ENCODE measurements around the gene DCN. TPM values are rescaled to one million over a fixed set of nuclear protein-coding genes. Genes with fewer than 3 reads are reported as not detected.

DCN gene
- total RNA-seq, 1 experiment from 2014 or later, result 2.0 TPM

DNA sequence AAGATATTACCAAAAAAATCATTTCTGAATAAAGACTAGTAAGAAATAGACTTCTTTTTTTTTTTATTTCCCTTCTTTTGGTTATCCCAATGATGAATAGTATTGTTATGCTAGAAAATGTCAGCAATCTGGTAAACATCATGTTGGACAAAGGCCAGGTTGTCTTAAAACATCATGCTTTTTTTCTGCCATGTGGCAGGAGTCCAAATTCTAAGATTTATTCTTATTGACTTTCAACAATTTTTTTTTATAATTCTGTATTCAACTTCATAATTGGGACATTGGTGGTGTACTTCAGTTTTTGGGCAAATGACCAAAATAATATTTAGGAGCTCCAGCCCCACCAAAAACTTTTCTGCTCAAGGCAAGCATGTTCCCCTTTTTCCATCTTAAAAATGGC is 10.5 kb downstream of the DCN start:
- ChIA-PET CTCF (no interaction called here), POLR2A (no interaction called here)
- H3K36me3 Mint-ChIP-seq, result no peaks in the 10 kb centered on the region
- DNase-seq (ENCODE audit: low spot score) (no peak), ATAC-seq (no peak)
- TF ChIP-seq RELA (CRISPR knock-in tag; IDR thresholded peaks at IDR 0.05; ENCODE audit: borderline replicate concordance) (no peak), ZNF219 (CRISPR knock-in tag; IDR thresholded peaks at IDR 0.05; ENCODE audit: borderline replicate concordance) (no peak), ZNF317 (CRISPR knock-in tag; IDR thresholded peaks at IDR 0.05; ENCODE audit: borderline replicate concordance, low read depth) (no peak), JUN (CRISPR knock-in tag; IDR thresholded peaks at IDR 0.05) (no peak)
- TF ChIP-seq, protein P1, sequence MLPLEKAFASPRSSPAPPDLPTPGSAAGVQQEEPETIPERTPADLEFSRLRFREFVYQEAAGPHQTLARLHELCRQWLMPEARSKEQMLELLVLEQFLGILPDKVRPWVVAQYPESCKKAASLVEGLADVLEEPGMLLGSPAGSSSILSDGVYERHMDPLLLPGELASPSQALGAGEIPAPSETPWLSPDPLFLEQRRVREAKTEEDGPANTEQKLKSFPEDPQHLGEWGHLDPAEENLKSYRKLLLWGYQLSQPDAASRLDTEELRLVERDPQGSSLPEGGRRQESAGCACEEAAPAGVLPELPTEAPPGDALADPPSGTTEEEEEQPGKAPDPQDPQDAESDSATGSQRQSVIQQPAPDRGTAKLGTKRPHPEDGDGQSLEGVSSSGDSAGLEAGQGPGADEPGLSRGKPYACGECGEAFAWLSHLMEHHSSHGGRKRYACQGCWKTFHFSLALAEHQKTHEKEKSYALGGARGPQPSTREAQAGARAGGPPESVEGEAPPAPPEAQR (CRISPR knock-in tag; IDR thresholded peaks at IDR 0.05), result no peak
- TF ChIP-seq, protein P2, sequence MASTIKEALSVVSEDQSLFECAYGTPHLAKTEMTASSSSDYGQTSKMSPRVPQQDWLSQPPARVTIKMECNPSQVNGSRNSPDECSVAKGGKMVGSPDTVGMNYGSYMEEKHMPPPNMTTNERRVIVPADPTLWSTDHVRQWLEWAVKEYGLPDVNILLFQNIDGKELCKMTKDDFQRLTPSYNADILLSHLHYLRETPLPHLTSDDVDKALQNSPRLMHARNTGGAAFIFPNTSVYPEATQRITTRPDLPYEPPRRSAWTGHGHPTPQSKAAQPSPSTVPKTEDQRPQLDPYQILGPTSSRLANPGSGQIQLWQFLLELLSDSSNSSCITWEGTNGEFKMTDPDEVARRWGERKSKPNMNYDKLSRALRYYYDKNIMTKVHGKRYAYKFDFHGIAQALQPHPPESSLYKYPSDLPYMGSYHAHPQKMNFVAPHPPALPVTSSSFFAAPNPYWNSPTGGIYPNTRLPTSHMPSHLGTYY (CRISPR knock-in tag; IDR thresholded peaks at IDR 0.05), result no peak
- TF ChIP-seq, protein P3, sequence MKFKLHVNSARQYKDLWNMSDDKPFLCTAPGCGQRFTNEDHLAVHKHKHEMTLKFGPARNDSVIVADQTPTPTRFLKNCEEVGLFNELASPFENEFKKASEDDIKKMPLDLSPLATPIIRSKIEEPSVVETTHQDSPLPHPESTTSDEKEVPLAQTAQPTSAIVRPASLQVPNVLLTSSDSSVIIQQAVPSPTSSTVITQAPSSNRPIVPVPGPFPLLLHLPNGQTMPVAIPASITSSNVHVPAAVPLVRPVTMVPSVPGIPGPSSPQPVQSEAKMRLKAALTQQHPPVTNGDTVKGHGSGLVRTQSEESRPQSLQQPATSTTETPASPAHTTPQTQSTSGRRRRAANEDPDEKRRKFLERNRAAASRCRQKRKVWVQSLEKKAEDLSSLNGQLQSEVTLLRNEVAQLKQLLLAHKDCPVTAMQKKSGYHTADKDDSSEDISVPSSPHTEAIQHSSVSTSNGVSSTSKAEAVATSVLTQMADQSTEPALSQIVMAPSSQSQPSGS (CRISPR knock-in tag; IDR thresholded peaks at IDR 0.05; ENCODE audit: borderline replicate concordance, low read depth), result no peak
- H3K27ac Mint-ChIP-seq, result no peak overlapping the region
- no peak overlapping the region for H3K4me3 Mint-ChIP-seq
- no peaks in the 10 kb centered on the region for H3K27me3 Mint-ChIP-seq (ENCODE audit: low read depth)
- H3K4me1 Mint-ChIP-seq, result no peaks in the 10 kb centered on the region
- no peaks in the 10 kb centered on the region for H3K9me3 Mint-ChIP-seq

DNA sequence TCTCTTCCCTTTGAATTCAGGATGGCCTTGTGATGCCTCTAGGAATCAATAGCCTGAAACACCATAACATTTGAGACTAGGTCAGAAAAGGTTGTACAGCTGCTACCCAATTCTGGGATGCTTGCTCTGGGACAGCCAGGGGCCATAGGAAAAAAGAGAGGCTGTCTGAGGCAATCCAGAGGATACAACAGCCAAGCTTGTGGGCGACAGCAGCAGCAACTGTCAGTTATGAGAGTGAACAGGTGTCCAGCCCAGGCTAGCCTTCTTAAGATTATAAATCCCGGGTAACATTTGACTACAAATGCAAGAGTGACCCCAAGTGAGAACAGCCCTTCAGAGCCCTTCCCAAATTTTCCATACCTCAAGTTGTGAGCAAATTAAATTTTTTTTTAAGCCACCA is 11.1 kb downstream of the DCN start:
- ATAC-seq (no peak), DNase-seq (ENCODE audit: low spot score) (no peak)
- H3K27me3 Mint-ChIP-seq (ENCODE audit: low read depth), result no peaks in the 10 kb centered on the region
- ChIA-PET POLR2A (no interaction called here), CTCF (no interaction called here)
- H3K4me3 Mint-ChIP-seq, result no peak overlapping the region
- H3K9me3 Mint-ChIP-seq, result no peaks in the 10 kb centered on the region
- no peaks in the 10 kb centered on the region for H3K4me1 Mint-ChIP-seq
- no peaks in the 10 kb centered on the region for H3K36me3 Mint-ChIP-seq
- no peak overlapping the region for H3K27ac Mint-ChIP-seq
- no peak for TF ChIP-seq NFATC4 (CRISPR knock-in tag; IDR thresholded peaks at IDR 0.05)
- TF ChIP-seq, protein P4, sequence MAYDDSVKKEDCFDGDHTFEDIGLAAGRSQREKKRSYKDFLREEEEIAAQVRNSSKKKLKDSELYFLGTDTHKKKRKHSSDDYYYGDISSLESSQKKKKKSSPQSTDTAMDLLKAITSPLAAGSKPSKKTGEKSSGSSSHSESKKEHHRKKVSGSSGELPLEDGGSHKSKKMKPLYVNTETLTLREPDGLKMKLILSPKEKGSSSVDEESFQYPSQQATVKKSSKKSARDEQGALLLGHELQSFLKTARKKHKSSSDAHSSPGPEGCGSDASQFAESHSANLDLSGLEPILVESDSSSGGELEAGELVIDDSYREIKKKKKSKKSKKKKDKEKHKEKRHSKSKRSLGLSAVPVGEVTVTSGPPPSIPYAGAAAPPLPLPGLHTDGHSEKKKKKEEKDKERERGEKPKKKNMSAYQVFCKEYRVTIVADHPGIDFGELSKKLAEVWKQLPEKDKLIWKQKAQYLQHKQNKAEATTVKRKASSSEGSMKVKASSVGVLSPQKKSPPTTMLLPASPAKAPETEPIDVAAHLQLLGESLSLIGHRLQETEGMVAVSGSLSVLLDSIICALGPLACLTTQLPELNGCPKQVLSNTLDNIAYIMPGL (CRISPR knock-in tag; IDR thresholded peaks at IDR 0.05), result no peak
- TF ChIP-seq CREM (CRISPR knock-in tag; IDR thresholded peaks at IDR 0.05), result no peak
- TF ChIP-seq, protein P5, sequence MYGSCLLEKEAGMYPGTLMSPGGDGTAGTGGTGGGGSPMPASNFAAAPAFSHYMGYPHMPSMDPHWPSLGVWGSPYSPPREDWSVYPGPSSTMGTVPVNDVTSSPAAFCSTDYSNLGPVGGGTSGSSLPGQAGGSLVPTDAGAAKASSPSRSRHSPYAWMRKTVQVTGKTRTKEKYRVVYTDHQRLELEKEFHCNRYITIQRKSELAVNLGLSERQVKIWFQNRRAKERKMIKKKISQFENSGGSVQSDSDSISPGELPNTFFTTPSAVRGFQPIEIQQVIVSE (CRISPR knock-in tag; IDR thresholded peaks at IDR 0.05; ENCODE audit: borderline replicate concordance), result no peak
- no peak for TF ChIP-seq ESRRA (CRISPR knock-in tag; IDR thresholded peaks at IDR 0.05; ENCODE audit: borderline replicate concordance)
- TF ChIP-seq, protein P6, sequence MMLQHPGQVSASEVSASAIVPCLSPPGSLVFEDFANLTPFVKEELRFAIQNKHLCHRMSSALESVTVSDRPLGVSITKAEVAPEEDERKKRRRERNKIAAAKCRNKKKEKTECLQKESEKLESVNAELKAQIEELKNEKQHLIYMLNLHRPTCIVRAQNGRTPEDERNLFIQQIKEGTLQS (CRISPR knock-in tag; conservative IDR thresholded peaks at IDR 0.05), result no peak
- no peak for TF ChIP-seq PRRX2 (CRISPR knock-in tag; IDR thresholded peaks at IDR 0.05)
- TF ChIP-seq, protein P7, sequence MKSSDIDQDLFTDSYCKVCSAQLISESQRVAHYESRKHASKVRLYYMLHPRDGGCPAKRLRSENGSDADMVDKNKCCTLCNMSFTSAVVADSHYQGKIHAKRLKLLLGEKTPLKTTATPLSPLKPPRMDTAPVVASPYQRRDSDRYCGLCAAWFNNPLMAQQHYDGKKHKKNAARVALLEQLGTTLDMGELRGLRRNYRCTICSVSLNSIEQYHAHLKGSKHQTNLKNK (CRISPR knock-in tag; IDR thresholded peaks at IDR 0.05), result no peak
- no peak for TF ChIP-seq JAZF1 (CRISPR knock-in tag; IDR thresholded peaks at IDR 0.05)
- TF ChIP-seq, protein P2 (CRISPR knock-in tag; IDR thresholded peaks at IDR 0.05), result no peak
- TF ChIP-seq, protein P8, sequence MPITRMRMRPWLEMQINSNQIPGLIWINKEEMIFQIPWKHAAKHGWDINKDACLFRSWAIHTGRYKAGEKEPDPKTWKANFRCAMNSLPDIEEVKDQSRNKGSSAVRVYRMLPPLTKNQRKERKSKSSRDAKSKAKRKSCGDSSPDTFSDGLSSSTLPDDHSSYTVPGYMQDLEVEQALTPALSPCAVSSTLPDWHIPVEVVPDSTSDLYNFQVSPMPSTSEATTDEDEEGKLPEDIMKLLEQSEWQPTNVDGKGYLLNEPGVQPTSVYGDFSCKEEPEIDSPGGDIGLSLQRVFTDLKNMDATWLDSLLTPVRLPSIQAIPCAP (CRISPR knock-in tag; IDR thresholded peaks at IDR 0.05), result no peak
- TF ChIP-seq ZNF423 (CRISPR knock-in tag; IDR thresholded peaks at IDR 0.05), result no peak
- no peak for TF ChIP-seq TCF7 (CRISPR knock-in tag; IDR thresholded peaks at IDR 0.05; ENCODE audit: low read depth)
- TF ChIP-seq GRHL2 (CRISPR knock-in tag; IDR thresholded peaks at IDR 0.05; ENCODE audit: insufficient replicate concordance, severe bottlenecking), result no peak
- TF ChIP-seq, protein P9, sequence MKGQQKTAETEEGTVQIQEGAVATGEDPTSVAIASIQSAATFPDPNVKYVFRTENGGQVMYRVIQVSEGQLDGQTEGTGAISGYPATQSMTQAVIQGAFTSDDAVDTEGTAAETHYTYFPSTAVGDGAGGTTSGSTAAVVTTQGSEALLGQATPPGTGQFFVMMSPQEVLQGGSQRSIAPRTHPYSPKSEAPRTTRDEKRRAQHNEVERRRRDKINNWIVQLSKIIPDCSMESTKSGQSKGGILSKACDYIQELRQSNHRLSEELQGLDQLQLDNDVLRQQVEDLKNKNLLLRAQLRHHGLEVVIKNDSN (CRISPR knock-in tag; IDR thresholded peaks at IDR 0.05), result no peak
- TF ChIP-seq ZNF396 (CRISPR knock-in tag; IDR thresholded peaks at IDR 0.05; ENCODE audit: borderline replicate concordance), result no peak
- no peak for TF ChIP-seq E2F1 (CRISPR knock-in tag; IDR thresholded peaks at IDR 0.05)

All from WTC11 (cell line).